A549 treated with RU486 at 1 μM for 4 hours (cell line): ENCODE data around the gene INTS14. TPM values are rescaled to one million over a fixed set of nuclear protein-coding genes. Genes with fewer than 3 reads are reported as not detected.

Source experiments
- total RNA-seq: library from RNA; stranded (reverse); fragments of 200-300 nt; extraction: Qiagen RNA extraction; gene quantifications from 5 replicates; pipeline ENCODE4 v1.2.3, GENCODE V29; 2022; ENCODE audit warnings: low read depth

Gene INTS14
- 41.8 to 48.9 TPM (median 43.2 TPM) in 5 replicates for total RNA-seq

DNA sequence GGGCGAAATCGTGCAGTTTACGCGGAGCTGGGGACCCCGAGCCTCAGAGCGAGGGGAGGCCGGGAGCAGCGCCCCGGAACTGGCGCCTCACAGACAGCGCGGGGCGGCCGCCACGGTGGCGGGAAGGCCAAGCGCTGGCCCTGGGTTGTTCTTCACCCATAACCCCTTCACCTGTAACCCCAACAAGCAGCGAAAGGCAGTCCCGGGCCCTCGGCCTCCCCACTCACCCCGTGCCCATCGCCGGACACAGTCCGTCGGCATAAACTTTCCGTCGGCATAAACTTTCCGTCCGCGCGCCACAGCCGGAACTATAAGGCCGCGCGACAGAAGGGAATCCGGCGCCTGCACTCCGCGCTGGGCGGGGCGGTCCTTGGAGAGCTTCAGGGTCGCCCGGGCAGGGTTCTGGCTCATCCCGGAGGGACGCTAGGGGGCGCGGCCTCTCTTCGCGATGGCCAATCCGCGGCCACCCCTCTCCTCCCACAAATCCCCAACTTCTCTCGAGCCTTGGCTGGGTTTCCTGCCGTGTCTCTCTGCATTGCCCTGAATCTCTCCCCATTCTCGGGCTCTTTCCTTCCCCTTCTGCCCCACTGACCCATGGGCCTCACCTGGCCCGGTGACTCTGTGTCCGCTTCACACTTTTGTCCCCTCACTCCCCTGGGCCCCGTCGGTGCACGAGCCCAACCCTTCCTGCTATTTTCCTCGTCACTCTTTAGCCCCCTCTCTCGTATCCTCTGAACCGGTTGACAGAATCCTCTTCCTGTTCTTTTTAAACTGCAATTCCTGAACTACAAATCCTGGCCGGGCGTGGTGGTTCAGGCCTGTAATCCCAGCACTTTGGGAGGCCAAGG lies at the start of gene INTS14:
TSS of gene INTS14 (minus strand) at position 261 of the 848 bp plus-strand sequence. CDS start 3,751 bp downstream, outside the sequence.

DNA sequence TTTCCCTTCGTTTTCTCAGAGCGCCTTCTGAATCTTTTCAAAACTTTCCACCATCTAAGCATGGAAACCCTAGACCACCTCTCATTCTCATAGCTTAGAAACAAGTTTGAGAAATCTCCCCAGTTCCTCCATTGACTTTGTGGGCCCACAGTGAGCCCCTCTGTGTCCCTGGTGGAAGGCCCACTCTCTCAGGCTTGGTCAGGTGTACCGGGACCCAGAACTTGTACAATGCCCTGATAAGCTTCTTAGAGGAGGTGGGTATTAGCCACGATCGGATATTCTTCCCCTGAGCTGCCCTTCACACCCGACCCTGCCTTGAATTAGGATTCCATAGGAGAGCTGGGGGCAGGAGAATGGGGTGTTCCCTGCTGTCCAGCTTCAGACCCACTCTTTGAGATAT lies 10.7 kb upstream of the INTS14 start, which contains the start of gene SLC24A1:
TSS of gene SLC24A1 (plus strand) at position 301 of the 400 bp plus-strand sequence. CDS start 2,143 bp downstream, outside the sequence.

DNA sequence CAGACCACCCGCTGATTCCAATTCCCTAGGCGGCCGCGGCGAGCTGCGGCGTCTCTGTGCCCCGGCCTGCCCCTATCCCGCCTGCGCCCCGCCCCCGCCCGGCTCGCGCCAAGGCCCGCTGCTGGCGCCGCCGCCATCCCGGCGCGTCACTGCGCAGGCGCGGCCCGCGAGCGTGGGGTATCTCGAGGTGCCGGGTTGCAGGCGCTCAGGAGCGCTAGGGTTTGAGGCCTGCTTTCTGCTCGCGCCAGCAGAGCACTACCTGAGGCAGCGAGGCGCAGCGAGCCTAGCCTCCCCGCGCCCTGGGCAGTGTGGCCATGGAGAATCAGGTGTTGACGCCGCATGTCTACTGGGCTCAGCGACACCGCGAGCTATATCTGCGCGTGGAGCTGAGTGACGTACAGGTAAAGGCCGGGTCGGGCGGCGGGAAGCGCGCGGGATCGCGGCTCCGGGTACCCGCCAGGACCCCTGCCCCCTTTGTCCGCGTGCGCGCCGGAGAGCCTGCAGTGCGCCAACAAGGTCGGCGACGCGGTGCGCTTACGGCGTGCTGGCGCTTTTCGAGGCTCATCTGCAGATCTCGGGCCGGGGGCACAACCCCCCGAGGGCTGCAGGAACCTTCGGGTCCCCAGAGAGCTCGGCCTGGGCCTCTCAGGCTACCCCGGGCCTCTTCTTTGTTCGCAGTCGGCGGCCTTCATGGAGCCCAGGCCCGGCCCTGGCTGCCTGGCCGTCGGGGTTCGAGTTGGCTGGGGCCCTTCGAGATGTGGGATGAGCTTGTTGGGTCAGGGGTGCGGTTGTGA lies 80.4 kb downstream of the INTS14 start, which contains the start of gene HACD3:
TSS of gene HACD3 (plus strand) at position 146 of the 794 bp plus-strand sequence. CDS start at position 315, 169 bp downstream.

Other genes starting within 250 kb of the INTS14 start
- gene IGDCC3, start 233.1 kb downstream of the INTS14 start, total RNA-seq: 0.10 to 0.20 TPM (median 0.14 TPM) in 5 replicates
- 1.8 to 2.8 TPM (median 2.4 TPM) in 5 replicates for gene IGDCC4, start 188.2 kb downstream of the INTS14 start, total RNA-seq
- 15.8 to 31.4 TPM (median 25.6 TPM) in 5 replicates for gene DPP8, start 93.4 kb downstream of the INTS14 start, total RNA-seq
- gene HACD3, start 80.7 kb downstream of the INTS14 start, total RNA-seq: 98.9 to 156 TPM (median 147 TPM) in 5 replicates
- 1.7 to 5.0 TPM (median 3.7 TPM) in 5 replicates for gene SLC24A1, start 10.8 kb upstream of the INTS14 start, total RNA-seq
- gene DENND4A, start 181.2 kb upstream of the INTS14 start, total RNA-seq: 5.5 to 8.3 TPM (median 6.2 TPM) in 5 replicates